Chondrocyte (in vitro differentiated cells): Measurements from ENCODE around the gene FHDC1. TPM values are rescaled to one million over a fixed set of nuclear protein-coding genes. Genes with fewer than 3 reads are reported as not detected.

Experiments
- DNase-seq: peaks from one replicate; pipeline ENCODE4 v3.0.0; 2021; ENCODE audit warnings: mixed read lengths, low spot score
- H3K27ac Mint-ChIP-seq: one replicate; pipeline ENCODE4 v1.8.0; 2021; ENCODE audit warnings: mild to moderate bottlenecking, moderate library complexity, mixed read lengths; ENCODE audit not compliant: unreplicated experiment
- H3K27me3 Mint-ChIP-seq: 2 replicates; pipeline ENCODE4 v1.8.0; 2021; ENCODE audit warnings: low read depth, mixed read lengths
- H3K36me3 Mint-ChIP-seq: 2 replicates; pipeline ENCODE4 v1.8.0; 2021; ENCODE audit warnings: low read depth, mixed read lengths
- H3K4me1 Mint-ChIP-seq: 2 replicates; pipeline ENCODE4 v1.8.0; 2021; ENCODE audit warnings: low read depth, mild to moderate bottlenecking, mixed read lengths
- H3K4me3 Mint-ChIP-seq: one replicate; pipeline ENCODE4 v1.8.0; 2021; ENCODE audit warnings: mild to moderate bottlenecking, moderate library complexity, mixed read lengths; ENCODE audit not compliant: unreplicated experiment
- H3K9me3 Mint-ChIP-seq: 2 replicates; pipeline ENCODE4 v1.8.0; 2021; ENCODE audit warnings: low read depth, mixed read lengths
- CTCF ChIP-seq: fragments of 200-600 bp; sonication (generic); IDR thresholded peaks from 2 replicates; pipeline ENCODE4 v1.5.0; 2021; ENCODE audit warnings: antibody characterized with exemption, mild to moderate bottlenecking, moderate library complexity
- total RNA-seq: library from RNA; stranded (reverse); gene quantifications from 3 replicates; pipeline ENCODE4 v1.2.1, GENCODE V29; 2021

The FHDC1 gene
- total RNA-seq, 1 donor from 2014 or later: 4.2 TPM

- no peak for DNase-seq
These were observed 87.7 kb downstream of the FHDC1 start for GRCh38 chr4:153023692-153024394.

GRCh38 chr4:153024466-153024865 is 88.3 kb downstream of the FHDC1 start:
- Mint-ChIP-seq H3K9me3 (peaks cover 10% of the 10 kb centered on the region), H3K27ac (no peak overlapping the region)
- DNase-seq: no peak

More at GRCh38 chr4:153023692-153024394, 87.7 kb downstream of the FHDC1 start:
- Mint-ChIP-seq H3K9me3 (peaks cover 4% of the 10 kb centered on the region), H3K27ac (no peak overlapping the region), H3K4me3 (no peak overlapping the region), H3K36me3 (peaks cover under 1% of the 10 kb centered on the region), H3K27me3 (no peaks in the 10 kb centered on the region), H3K4me1 (peaks cover 5% of the 10 kb centered on the region)
- TF ChIP-seq CTCF: no peak

GRCh38 chr4:153025406-153025805 is 89.3 kb downstream of the FHDC1 start:
- Mint-ChIP-seq H3K36me3 (peaks cover 7% of the 10 kb centered on the region), H3K9me3 (peaks cover 20% of the 10 kb centered on the region), H3K4me1 (peaks cover 5% of the 10 kb centered on the region), H3K27me3 (no peaks in the 10 kb centered on the region), H3K4me3 (no peak overlapping the region), H3K27ac (no peak overlapping the region)
- DNase-seq: no peak
- no peak for TF ChIP-seq CTCF

More at GRCh38 chr4:153024466-153024865, 88.3 kb downstream of the FHDC1 start:
- H3K27me3 Mint-ChIP-seq: no peaks in the 10 kb centered on the region
- H3K4me1 Mint-ChIP-seq: peaks cover 5% of the 10 kb centered on the region
- no peak for TF ChIP-seq CTCF
- no peak overlapping the region for H3K4me3 Mint-ChIP-seq
- peaks cover 4% of the 10 kb centered on the region for H3K36me3 Mint-ChIP-seq

GRCh38 chr4:153026591-153027346 is 90.6 kb downstream of the FHDC1 start:
- Mint-ChIP-seq H3K36me3 (peaks cover 8% of the 10 kb centered on the region), H3K4me1 (peaks cover 5% of the 10 kb centered on the region), H3K9me3 (peaks cover 21% of the 10 kb centered on the region), H3K4me3 (no peak overlapping the region), H3K27ac (no peak overlapping the region), H3K27me3 (no peaks in the 10 kb centered on the region)
- DNase-seq: no peak
- TF ChIP-seq CTCF: no peak

GRCh38 chr4:153027866-153028265 is 91.7 kb downstream of the FHDC1 start:
- Mint-ChIP-seq H3K9me3 (peaks cover 21% of the 10 kb centered on the region), H3K27me3 (no peaks in the 10 kb centered on the region), H3K36me3 (peaks cover 8% of the 10 kb centered on the region), H3K4me1 (peaks cover 5% of the 10 kb centered on the region), H3K27ac (no peak overlapping the region), H3K4me3 (no peak overlapping the region)
- no peak for TF ChIP-seq CTCF
- DNase-seq: no peak
